ENCODE data around the gene TBX20. TPM values are rescaled to one million over a fixed set of nuclear protein-coding genes. Genes with fewer than 3 reads are reported as not detected.
"Not testable (repeated sequence)": the region's sequence is repeated elsewhere in the genome, so short reads cannot be mapped to it uniquely, and the experiment has no call there.

The TBX20 gene
- total RNA-seq, 2 donors from 2014 or later: not detected

DNA sequence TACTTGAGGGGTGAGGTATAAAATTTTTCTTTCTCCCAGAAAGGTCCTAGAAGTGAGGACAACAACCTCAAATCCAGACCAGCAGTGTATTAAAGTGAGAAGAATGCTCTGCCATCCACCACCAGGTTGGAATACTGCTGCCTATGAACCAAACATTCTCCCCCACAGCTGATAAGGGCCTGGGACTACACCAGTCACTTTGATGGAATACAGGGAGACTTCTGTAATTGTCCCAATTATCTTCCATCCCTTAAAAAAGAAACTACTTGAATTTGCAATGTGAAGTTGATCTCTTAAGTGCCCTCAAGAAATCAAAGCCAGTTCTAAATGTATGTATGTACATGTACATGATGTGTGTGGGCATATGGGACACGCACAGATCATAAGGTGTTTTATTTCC is 3.0 kb downstream of the TBX20 start:
- ATAC-seq (no peak), DNase-seq (ENCODE audit: low spot score) (no peak)
- Mint-ChIP-seq H3K27ac (no peak overlapping the region), H3K4me1 (ENCODE audit: low read depth in 2 of 2) (peaks cover 0 to 4% of the 10 kb centered on the region in 2 donors), H3K27me3 (peaks cover 46 to 75% of the 10 kb centered on the region in 2 donors), H3K36me3 (peaks cover 7% of the 10 kb centered on the region), H3K4me3 (no peak overlapping the region), H3K9me3 (no peaks in the 10 kb centered on the region)

- Mint-ChIP-seq H3K27me3 (peaks cover 43 to 70% of the 10 kb centered on the region in 2 donors), H3K27ac (no peak overlapping the region), H3K4me3 (no peak overlapping the region), H3K9me3 (no peaks in the 10 kb centered on the region), H3K36me3 (peaks cover 7% of the 10 kb centered on the region), H3K4me1 (ENCODE audit: low read depth in 2 of 2) (peaks cover 0 to 4% of the 10 kb centered on the region in 2 donors)
- DNase-seq (ENCODE audit: low spot score) (no peak), ATAC-seq (no peak)
Measured at GRCh38 chr7:35250452-35250851, 3.4 kb downstream of the TBX20 start.

DNA sequence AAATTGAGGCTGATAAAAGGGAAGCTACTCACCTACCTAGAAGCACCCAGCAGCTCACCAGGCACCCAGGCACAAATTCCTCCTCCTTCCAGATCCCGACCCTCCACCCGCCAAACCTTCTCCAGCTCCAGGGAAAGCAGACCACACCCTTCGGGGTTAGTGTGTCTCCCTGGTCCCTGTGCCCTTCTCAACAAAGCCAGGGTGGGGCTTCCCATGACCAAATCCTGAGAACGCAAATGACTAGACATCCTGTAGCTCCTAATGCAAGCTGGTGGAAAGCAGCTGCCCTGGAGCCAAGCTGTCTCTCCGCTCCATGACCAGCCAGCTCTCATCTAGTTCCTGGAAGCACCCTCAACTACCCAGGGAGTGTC is 4.4 kb downstream of the TBX20 start:
- peaks cover 42 to 69% of the 10 kb centered on the region in 2 donors for H3K27me3 Mint-ChIP-seq
- DNase-seq (ENCODE audit: low spot score): no peak
- no peaks in the 10 kb centered on the region for H3K9me3 Mint-ChIP-seq
- peaks cover 0 to 4% of the 10 kb centered on the region in 2 donors for H3K4me1 Mint-ChIP-seq (ENCODE audit: low read depth in 2 of 2)
- peaks cover 7% of the 10 kb centered on the region for H3K36me3 Mint-ChIP-seq
- H3K4me3 Mint-ChIP-seq: no peak overlapping the region
- no peak for ATAC-seq
- H3K27ac Mint-ChIP-seq: no peak overlapping the region

GRCh38 chr7:35248576-35249536 is 5.0 kb downstream of the TBX20 start:
- ATAC-seq (no peak), DNase-seq (ENCODE audit: low spot score) (no peak)
- Mint-ChIP-seq H3K4me3 (no peak overlapping the region), H3K27me3 (peaks cover 44 to 72% of the 10 kb centered on the region in 2 donors), H3K27ac (no peak overlapping the region), H3K9me3 (no peaks in the 10 kb centered on the region), H3K36me3 (peaks cover 7% of the 10 kb centered on the region), H3K4me1 (ENCODE audit: low read depth in 2 of 2) (peaks cover 0 to 4% of the 10 kb centered on the region in 2 donors)

DNA sequence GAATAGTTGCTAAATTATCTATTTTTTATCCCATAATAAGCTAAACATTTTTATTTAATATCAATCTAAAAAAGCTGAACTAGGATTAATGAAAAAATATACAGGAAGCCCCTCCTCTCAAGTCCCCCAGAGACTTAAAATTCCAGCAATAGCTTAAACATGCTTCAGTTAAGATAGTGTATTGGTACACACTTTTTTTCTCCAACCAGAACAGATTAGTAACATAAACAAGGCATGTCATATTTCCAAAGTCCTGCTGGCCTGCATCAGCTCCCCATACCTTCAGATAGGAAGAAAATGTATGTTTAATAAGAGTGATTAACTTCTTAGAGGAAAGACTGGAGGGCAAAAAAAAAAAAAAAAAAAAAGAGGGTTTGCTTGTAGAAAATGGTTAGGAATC is 7.1 kb downstream of the TBX20 start:
- no peak for DNase-seq (ENCODE audit: low spot score)
- ATAC-seq: no peak
- Mint-ChIP-seq H3K36me3 (no peaks in the 10 kb centered on the region), H3K27ac (no peak overlapping the region), H3K27me3 (peaks cover 29 to 56% of the 10 kb centered on the region in 2 donors), H3K9me3 (no peaks in the 10 kb centered on the region), H3K4me3 (no peak overlapping the region), H3K4me1 (ENCODE audit: low read depth in 2 of 2) (no peaks in the 10 kb centered on the region)

GRCh38 chr7:35241884-35242283 is 12.0 kb downstream of the TBX20 start:
- Mint-ChIP-seq H3K27ac (no peak overlapping the region), H3K4me3 (no peak overlapping the region), H3K9me3 (no peaks in the 10 kb centered on the region), H3K36me3 (no peaks in the 10 kb centered on the region), H3K4me1 (ENCODE audit: low read depth in 2 of 2) (no peaks in the 10 kb centered on the region), H3K27me3 (peaks cover 16 to 29% of the 10 kb centered on the region in 2 donors)
- ATAC-seq (no peak), DNase-seq (ENCODE audit: low spot score) (no peak)

- H3K9me3 Mint-ChIP-seq: no peaks in the 10 kb centered on the region
Measured at GRCh38 chr7:35241436-35241835, 12.5 kb downstream of the TBX20 start.

DNA sequence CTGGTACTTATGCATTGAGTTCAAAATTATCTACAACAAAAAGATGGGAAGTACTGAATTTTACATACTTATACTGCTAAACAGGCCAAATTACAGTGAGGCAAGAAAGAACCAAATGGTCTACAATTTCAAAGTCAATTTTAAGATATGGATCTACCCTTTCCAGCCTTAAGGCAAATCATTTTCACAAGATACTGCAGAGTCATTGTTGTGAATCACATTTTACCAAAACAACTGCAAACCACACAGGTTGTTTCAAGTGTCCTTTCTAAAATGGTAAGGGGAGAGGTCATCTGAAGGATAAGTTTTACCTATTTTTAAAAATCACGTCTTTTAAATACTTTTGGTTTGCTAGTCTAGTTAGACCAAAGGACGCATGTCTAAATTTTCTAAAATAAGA is 12.9 kb downstream of the TBX20 start:
- H3K4me3 Mint-ChIP-seq; DNase-seq (ENCODE audit: low spot score); H3K36me3 Mint-ChIP-seq; H3K4me1 Mint-ChIP-seq (ENCODE audit: low read depth in 2 of 2); H3K27ac Mint-ChIP-seq; H3K9me3 Mint-ChIP-seq; ATAC-seq: not testable (repeated sequence)
- peaks cover 15 to 25% of the 10 kb centered on the region in 2 donors for H3K27me3 Mint-ChIP-seq

More at GRCh38 chr7:35241436-35241835, 12.5 kb downstream of the TBX20 start:
- H3K27me3 Mint-ChIP-seq: peaks cover 15 to 25% of the 10 kb centered on the region in 2 donors
- no peak overlapping the region for H3K4me3 Mint-ChIP-seq
- H3K36me3 Mint-ChIP-seq: no peaks in the 10 kb centered on the region
- H3K4me1 Mint-ChIP-seq (ENCODE audit: low read depth in 2 of 2): no peaks in the 10 kb centered on the region
- ATAC-seq: no peak
- DNase-seq (ENCODE audit: low spot score): no peak
- no peak overlapping the region for H3K27ac Mint-ChIP-seq

- H3K9me3 Mint-ChIP-seq; H3K36me3 Mint-ChIP-seq; H3K27ac Mint-ChIP-seq; H3K4me3 Mint-ChIP-seq; DNase-seq (ENCODE audit: low spot score); H3K4me1 Mint-ChIP-seq (ENCODE audit: low read depth in 2 of 2); ATAC-seq: not testable (repeated sequence)
- H3K27me3 Mint-ChIP-seq: peaks cover 11 to 17% of the 10 kb centered on the region in 2 donors
Measured at GRCh38 chr7:35238456-35238855, 15.4 kb downstream of the TBX20 start.

DNA sequence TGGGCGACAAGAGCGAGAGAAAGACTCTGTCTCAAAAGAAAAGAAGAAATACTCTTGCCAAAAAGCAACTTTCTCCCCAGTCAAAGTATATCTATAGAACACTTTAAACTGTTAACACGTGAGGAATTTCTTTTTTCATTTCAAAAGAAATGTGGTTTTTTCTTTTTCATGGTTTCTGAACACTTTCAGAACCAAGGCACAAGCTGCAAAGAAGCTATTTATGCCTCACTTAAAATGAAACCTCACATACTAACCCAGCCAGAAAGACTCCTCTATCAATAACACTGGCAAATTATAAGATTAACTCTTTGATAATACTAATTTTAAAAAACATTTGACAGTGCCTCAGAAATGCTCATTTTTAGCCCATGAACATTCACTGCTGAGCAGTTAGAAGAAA is 20.9 kb downstream of the TBX20 start:
- DNase-seq (ENCODE audit: low spot score): no peak
- Mint-ChIP-seq H3K36me3 (no peaks in the 10 kb centered on the region), H3K27ac (no peak overlapping the region), H3K27me3 (peaks cover 17 to 30% of the 10 kb centered on the region in 2 donors), H3K4me3 (no peak overlapping the region), H3K4me1 (ENCODE audit: low read depth in 2 of 2) (no peaks in the 10 kb centered on the region), H3K9me3 (no peaks in the 10 kb centered on the region)
- ATAC-seq: no peak

- H3K36me3 Mint-ChIP-seq; H3K4me3 Mint-ChIP-seq; H3K4me1 Mint-ChIP-seq (ENCODE audit: low read depth in 2 of 2); H3K27ac Mint-ChIP-seq; ATAC-seq; DNase-seq (ENCODE audit: low spot score); H3K9me3 Mint-ChIP-seq: not testable (repeated sequence)
- H3K27me3 Mint-ChIP-seq: peaks cover 17 to 23% of the 10 kb centered on the region in 2 donors
Measured at GRCh38 chr7:35231221-35231620, 22.7 kb downstream of the TBX20 start.

DNA sequence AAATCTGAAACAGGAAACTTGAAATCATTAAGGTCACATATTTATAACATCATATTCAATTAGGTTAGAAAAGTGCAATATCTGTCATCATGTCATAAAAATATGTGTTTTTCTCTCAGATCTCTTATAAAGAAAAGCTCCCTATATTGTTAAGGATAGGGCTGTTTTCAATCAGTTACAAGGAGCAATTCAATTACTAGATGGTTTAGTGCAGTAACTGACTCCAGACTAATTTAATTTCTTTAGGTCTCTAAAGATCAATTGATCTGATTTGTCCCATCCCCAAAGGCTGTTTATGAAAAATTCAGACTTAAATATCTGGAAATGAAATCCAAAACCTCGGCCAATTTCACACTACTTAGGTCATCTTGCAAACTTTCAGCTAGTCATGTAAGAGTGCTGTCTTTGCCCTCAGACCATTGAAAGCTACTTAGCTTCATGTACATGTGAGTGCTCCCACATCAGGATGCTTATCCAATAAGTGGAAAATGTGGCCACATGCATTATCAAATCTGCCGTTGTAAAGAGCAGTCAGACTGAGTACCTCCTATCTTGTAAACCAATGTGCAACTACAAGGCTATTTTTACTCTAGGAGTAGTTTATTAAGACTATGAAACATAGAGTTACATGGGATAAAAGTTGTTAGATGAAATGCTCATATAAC is 24.7 kb downstream of the TBX20 start:
- H3K9me3 Mint-ChIP-seq; DNase-seq (ENCODE audit: low spot score); H3K4me1 Mint-ChIP-seq (ENCODE audit: low read depth in 2 of 2); H3K27ac Mint-ChIP-seq; ATAC-seq; H3K4me3 Mint-ChIP-seq; H3K36me3 Mint-ChIP-seq: not testable (repeated sequence)
- H3K27me3 Mint-ChIP-seq: peaks cover 17 to 23% of the 10 kb centered on the region in 2 donors

- H3K36me3 Mint-ChIP-seq; H3K27ac Mint-ChIP-seq; H3K9me3 Mint-ChIP-seq; DNase-seq (ENCODE audit: low spot score); H3K4me3 Mint-ChIP-seq; H3K4me1 Mint-ChIP-seq (ENCODE audit: low read depth in 2 of 2); ATAC-seq: not testable (repeated sequence)
- peaks cover 19 to 27% of the 10 kb centered on the region in 2 donors for H3K27me3 Mint-ChIP-seq
Measured at GRCh38 chr7:35228496-35229051, 25.3 kb downstream of the TBX20 start.

DNA sequence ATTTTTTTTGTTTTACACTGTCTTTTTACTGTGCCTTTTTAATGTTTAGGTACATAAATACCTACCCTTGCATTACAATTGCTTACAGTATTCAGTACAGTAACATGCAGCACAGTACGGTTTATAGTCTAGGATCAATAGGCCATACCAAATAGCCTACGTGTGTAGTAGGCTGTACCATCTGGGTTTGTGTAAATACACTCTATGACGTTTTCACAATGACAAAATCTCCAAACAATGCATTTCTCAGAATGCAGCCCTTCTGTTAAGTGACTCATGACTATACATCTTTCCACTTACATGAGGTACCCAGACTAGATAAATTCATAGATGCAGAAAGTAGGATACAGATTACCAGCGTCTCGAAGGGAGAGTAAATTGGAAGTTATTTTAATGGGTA is 26.5 kb downstream of the TBX20 start:
- H3K27me3 Mint-ChIP-seq: peaks cover 30 to 37% of the 10 kb centered on the region in 2 donors
- DNase-seq (ENCODE audit: low spot score); ATAC-seq; H3K36me3 Mint-ChIP-seq; H3K9me3 Mint-ChIP-seq; H3K4me3 Mint-ChIP-seq; H3K4me1 Mint-ChIP-seq (ENCODE audit: low read depth in 2 of 2); H3K27ac Mint-ChIP-seq: not testable (repeated sequence)
